Stimulated activated CD4-positive, alpha-beta T cell treated with anti-CD3 and anti-CD28 coated beads, Interleukin-15, amount 100 ng/mL, for 1 hour (primary cell): Measurements from ENCODE around the gene CSAD.

Source experiments
- DNase-seq, 2 donors: peaks; one replicate each; pipeline ENCODE4 v3.0.0-alpha.2; 2020; ENCODE audit warnings: low read depth in 1 of 2, low spot score in 1 of 2

CSAD gene

DNA sequence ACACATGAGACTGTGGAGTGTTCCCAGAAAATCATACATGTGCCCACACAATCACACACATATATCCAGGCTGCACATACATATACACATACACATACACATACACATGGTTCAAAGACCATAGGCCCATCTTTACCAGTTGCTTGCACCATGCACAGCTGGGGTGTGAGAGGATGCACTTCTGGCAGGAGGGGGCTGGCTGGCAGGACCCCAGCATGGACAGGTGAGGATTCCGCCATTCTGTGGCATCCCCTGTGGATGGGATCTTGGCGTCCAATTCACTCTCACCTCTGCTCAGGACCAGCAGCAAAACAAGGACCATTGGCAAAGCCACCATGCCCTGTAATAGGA, 19.4 kb upstream of the CSAD start:
- DNase-seq: no peak

DNA sequence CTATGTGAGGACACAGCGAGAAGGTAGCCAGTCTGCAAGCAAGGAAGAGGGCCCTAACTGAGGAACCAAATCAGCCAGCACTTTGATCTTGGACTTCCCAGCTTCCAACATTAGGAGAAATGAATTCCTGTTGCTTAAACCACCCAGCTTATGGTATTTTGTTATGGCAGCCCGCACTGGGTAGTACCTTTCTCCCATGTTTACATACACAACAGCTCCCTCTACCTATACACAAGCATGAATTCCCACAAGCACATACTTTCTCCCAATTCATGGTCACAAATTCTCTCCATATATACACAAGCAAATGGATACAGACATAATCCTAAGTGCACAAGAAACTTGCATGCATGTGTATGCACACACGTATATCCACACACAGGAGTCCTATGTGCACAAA, 19.0 kb upstream of the CSAD start:
- DNase-seq: no peak

DNA sequence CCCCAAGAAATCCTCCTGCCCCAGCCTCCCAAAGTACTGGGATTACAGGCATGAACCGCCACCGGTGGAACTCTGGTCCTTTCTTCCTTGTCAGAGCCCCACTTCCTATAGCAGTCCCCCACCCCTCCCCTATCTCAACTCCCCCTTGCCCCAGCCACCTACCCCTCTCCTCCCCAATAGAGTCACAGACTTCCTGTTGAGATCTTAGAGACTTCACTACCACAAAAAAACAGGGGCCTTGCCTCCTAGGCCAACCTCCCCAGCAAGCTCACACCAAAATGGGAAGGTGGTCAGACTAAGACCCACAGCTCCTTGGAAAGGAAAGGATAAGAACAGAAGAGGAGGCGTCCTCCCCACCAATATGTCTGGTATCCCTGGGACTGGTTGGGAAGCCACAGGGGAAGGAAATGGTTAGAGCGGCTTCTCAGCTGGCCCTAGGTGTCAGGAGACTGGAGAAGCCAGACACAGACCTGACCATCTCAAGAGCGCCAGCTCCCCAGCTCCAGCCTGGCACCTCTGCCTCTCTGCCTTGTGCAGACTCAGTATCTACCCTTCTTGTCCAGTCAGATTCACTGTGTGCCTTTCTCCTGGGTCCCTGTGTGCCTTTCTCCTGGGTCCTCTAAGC, 17.9 kb upstream of the CSAD start:
- DNase-seq: no peak

DNA sequence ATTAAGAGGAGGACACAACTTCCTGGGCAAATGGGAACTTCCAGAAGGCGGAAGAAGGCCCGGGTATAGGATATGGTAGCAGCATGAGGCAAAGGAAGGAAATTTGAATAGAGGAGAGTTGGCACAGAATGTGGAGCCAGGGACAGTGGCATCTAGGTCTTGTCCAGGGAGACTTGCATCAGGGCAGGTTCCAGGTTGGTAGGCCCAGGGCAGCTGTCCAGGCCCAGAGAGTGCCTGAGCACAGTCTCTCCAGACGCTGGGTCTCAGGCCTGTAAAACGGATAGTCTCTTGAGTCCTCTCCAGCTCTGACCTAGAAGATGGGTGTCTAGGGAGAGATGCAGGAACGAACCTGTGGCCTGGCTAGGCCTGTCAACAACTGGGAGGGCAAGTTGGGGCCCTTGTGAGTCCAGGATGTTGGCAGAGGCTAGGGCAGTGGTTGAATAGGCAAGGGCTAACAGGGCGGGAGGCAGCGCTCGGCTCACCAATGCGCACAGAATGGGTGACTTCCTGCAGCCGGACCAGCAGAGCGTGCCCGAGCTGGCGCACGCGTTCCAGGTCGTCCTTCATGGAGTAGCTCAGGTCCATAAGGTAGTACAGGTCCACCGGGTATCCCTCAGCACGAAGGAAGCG, 16.4 kb upstream of the CSAD start:
- no peak for DNase-seq

DNA sequence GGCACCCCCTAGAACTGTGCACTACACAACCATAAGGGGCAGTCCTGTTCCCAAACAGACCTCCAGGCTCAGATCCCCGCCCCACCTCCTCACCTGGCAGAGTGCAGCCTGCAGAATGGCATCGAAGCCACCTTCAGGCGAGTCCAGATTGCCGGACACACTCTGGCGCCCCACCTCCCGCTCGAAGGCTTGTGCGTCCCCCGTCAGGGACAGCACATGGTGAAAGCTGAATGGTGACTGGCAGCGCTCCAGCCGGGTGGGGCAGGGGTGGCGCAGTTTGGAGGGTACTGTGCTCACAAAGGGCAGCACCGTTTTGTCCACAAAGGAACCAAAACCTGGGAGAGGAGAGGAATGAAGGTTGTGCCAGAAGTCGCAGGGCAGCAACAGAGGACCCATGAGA, 15.8 kb upstream of the CSAD start:
- DNase-seq: no peak

DNA sequence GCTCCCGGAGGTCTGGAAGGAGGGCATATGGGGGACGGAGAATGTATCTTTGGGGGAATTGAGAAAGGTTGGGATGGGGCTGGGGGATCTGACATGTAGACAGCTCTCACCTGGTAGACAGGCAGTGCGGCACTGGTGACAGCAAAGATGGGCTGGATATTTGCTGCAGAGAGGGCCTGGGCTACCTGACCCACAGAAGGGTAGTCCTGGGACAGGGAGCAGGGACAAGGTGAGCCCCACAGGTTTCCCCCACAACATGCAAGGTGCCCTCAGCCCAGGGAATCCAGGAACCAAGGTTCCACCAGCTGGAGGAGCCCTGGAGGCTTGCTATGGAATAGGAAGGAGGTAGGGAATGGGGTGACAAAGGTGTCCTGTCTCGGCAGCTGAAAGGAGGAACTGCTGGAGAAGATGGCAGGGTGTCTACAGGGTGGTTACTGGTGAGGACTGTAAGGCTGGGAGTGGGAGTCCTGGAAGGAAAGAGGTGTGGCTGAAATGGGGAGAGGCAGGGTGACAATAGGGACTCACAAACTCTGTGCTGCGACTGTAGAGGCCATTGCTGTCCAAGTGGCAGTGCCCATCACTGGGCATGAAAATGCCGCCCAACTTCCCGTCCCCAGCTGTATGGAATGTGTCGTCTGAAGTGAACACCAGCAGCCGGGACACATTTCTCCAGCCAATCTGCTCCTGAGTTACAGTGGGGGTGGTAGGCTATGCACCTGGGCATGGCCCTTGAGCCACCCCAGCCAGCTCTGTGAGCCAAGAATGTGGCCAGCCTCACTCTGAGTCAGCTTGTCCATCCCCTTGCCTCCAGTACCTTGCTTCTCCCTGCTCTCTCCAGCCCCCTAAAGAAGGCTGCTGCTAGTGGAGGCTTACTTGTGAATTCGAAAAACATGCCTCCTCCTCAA, 15.0 kb upstream of the CSAD start:
- no peak for DNase-seq

DNA sequence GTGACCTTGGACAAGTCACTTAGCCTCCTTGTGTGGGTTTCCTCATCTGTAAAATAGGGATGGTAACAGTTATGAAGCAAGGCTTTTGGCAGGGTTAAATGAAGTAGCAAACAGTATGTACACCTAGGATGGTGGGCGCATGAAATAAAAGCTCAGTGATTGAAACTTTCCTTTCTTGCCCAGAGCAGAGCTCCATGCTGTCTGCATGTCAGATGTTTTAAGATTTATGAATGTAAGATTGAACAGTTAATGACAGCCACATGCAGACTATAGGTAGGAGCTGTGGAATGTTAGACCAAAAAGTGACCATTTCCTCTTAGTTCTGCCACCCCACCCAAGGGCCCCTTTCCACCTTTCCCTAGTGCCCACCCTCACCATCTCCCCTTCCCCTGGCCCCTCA, 14.2 kb upstream of the CSAD start:
- DNase-seq: no peak

DNA sequence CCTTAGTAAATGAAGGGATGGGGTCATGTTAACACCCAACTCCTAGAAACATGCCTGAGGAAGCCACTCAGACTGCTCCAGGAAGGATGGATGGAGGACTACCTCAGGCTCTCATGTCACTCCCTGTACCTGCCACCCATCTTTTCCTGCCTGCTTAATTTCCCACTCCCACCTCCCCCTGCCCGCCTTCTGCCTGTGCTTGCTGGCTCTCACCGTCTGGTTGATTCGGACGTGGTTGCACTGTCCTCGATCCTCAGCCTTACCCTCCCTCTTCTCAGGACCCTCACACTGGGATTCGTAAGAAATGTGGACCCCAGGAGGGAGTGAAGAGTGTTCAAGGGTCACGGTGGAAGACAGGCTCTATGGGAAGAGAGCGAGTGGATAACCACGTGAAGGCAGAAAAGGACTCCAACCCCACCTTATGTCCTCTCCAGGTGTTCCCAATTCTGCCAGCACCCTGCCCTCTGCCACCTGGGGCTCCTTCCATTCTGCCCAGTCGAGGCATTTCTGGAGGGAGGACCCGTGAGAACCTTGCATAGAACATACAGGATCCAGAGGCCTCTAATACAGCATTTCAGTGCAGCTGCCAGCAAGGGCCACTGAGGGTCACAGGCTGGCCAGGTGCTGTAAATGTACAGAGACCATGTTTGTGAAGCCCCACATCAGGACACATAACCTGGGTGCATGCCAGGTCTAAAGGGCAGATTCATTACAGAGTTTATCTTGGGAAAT, 13.4 kb upstream of the CSAD start:
- no peak for DNase-seq

DNA sequence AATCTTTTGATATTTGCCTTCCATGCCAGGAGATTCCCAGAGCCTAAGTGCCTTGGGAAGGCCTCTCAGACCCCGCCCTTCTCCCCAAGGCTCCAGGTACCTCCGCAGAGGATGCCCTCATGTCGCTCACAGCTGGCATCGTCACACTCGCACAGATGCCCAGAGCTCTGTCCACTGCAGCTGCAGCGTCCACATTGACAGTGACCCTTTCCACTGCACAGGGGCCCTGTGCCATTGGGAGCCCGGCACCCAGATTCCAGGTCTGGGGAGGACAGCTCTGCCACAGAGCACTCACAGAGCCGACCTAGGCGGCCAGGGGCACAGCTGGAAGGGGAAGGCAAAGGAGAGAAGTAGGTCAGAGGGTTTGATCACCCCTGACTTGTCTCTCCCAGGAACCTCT, 12.3 kb upstream of the CSAD start:
- no peak for DNase-seq

DNA sequence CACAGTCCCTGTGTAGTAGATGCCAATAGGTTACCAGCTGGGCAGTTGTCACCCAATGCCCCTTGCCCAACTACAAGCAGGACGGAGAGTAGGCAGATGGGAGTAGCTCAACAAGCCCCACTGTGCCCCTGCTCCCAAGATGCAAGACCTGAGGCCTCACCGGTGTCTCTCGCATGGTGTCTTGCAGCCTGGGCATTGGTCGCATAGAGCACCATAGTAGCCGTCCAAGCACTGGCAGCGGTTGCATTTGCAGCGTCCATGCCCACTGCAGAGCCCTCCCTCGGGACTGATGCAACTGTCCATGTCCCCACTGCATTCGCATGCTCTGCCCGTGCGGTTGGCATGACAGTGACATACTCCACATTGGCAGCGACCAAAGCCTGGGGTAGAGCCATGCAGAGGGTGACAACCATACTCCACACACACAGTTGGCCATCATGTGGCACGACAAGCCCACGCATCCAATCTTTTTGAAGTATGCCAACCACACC, 11.9 kb upstream of the CSAD start:
- no peak for DNase-seq

DNA sequence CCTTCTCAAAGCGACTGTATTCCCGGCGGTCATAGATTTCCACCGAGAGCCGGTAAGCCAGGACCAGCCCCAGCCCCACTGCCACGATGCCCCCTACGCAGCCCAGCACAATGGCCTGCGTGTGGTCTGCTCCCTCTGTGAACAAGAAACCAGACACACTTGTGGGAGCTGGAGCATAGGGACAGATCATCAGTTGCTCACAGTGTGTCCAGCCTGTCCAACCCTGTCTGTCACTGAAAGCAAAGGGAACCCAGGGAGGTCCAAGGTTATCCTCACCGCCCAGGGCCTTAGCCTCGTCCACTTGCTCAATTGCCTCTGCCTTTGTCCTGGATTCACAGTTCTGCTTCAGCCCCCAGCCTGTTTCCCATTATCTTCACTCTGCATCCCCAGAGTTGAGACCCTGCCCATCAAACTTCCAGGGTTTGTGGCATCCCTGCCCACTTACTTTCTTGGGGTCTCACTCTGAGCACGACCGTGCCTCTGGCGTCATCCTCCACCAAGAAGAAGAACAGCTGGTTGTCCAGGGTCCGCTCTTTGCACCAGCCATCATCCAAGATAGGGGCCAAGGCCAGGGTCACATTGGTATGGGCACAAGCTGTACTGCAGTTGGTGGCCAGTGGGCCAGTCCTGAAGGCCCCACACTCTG, 11.3 kb upstream of the CSAD start:
- DNase-seq: no peak

DNA sequence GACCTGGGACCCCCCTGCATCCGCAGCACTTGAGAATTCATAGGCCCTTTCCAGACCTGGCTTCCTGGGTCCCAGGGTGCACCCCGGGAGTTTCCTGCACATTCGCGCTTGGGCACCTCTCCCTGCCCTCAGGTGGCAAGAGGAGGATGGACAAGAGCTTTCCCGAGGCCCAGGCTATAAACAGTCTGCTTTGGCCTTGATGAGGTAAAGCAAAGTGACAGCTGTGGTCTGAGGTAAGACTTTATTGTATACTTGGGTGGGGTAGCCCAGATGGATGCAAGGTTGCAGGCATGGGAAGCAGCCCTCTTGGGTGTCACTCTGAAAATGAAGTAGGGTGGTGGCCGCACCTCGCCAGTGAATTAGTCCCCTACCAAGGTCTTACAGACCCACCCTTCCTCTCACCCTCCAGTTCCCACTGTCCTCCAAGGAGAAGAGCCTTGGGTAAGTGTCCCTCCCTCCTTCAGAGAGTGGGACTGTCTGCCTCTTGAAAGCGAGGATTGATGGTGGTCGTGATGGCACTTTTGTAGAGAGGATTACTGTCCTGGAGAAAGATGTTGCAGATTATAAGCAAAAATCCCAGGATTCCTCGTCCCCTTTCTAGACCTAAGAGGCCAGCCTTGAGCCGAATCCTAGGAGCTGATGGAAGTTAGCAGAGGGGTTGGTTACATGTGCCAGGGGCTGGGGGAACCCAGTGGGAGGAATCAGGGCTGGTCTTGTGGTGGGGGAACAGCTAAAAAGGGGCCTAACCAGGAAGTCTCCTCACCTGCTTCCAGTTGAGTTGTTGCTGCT, 10.6 kb upstream of the CSAD start:
- no peak for DNase-seq

DNA sequence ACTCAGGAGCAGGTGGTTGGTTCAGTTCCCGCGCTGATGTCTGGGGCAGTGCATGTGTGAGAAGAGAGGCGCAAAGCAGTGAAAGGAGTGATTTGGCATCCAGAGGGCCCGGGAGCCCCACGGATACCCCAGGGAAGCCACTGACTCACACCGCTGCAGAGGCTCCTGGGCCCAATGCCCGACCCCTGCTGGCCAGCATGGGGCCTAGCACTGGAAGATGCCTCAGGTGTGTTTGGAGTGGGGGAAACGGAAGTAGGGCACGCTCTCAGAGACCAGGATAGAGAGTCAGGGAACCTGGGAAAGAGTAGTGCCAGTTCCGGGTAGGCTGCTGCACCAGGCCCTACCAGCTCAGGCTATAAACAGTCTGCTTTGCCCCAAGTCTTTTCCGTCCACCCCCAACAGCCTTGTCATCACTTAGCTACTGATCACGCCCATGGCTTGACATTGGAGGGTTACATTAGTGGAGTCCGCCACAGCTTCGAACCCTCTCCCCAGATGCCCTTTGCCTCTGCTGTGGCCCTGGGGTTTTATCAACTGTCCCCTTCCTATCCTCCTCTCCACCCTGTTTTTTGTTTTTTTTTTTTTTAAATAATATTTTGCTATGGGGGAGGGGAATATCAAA, 9.5 kb upstream of the CSAD start:
- DNase-seq: peak; percentile 34 to 41

DNA sequence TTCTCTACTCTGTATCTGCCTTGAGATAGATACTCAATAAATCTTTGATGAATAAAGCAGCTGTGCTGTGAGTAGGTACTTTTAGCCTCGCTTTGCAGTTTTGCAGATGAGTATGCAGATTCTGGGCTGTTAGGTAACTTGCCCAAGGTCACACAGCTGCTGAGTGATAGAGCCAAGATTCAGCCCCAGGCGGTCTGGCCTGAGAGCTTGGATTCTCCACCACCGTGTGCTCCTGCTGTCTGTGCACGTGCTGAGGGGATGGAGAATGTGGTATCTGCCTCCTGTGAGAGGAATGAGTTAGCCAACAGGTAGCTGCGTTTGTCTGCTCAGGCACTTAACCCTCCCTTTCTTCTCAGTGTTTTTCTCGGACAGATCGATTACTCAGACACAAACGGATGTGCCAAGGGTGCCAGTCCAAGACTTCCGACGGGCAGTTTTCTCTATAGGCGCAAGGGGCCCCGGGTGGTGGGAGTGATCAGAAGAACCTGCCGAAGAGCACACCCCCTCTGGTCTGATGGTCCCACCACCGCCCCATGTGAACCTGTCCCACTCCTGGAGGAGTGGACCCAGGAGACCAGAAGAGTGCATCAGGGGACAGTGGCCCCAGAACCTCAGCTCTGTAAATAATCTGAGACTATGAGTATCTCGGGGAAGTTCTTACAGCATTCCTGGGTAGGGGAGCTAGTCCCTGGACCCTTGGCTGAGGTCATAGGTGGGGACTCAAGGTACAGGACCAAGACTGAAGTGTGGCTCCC, 6.6 kb upstream of the CSAD start:
- no peak for DNase-seq

DNA sequence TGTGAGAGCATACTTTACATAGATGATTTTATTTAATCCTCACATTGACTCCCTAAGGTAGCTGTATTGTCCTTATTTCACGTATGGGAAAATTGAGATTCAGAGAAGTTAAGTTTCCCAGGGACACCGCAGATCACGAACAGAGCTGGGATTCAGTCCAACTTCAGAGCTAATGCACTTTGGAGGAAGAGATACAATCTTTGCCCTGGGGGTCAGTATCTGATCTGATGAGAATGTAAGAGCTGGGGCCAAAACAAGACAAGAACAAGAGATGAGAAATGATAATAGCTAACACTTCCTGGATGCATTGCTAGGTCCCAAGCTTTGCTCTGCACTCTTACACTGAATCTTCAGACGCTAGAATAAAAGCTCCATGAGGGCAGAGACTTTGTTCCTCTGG, 6.0 kb upstream of the CSAD start:
- DNase-seq: no peak

DNA sequence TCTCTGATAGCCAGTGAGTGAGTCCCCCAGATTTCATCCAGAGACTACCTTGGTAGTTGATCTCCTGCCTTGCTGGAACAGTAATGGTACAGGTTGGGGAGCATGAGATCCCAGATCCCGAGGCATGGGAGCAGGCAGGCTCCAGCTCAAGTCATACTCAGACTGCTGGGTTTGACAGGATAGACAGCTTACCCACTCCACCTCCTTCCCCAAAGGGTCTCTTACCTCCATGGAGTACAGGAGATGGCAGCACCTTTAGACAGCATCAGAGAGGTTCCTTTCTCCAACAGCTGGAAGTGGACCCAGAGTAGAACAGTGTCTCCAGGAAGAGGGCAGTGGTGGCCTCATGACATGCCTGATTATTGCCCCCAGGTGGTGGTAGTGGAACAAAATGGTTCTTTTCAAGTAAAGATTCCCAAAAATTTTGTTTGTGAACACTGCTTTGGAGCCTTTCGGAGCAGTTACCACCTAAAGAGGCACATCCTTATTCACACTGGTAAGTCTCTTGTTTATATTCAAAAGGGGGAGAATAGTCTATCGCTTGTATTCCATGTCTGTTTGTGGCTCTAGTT, 4.9 kb upstream of the CSAD start:
- no peak for DNase-seq

DNA sequence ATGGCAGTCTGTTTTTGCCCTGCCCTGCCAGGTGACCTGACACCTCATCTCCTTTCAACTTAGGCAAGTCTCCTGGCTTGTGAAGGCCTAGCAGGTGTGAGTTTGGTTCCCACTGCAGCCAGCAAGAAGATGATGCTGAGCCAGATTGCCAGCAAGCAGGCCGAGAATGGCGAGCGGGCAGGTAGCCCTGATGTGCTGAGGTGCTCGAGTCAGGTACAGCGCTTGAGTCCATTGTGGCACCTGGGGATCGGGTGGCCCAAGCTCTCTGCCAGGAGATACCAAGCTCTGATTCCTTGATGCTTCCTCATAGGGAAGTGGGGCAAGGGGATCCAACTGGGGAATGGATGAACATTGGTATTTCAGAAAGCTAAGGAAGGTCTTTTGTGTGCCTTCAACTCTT, 4.1 kb upstream of the CSAD start:
- DNase-seq: no peak

DNA sequence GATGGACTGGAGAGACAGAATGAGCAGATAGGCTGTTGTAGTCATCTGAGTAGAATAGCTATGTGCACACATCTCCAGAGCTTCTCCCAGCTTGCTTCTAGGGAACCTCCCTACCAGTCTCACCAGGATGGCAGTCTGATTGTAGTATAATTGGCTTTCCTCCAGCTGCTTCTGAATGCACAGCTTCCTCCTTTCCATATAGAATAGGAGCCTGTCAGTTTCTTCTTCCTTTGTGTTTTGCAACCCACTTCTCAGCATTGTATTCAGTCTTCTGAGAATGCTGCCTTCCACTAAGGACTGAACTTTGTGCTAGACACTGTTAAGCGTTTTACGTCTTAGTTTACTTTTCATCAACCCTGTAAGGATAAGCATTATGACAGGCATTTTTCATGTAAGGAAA, 2.2 kb upstream of the CSAD start:
- DNase-seq: no peak

DNA sequence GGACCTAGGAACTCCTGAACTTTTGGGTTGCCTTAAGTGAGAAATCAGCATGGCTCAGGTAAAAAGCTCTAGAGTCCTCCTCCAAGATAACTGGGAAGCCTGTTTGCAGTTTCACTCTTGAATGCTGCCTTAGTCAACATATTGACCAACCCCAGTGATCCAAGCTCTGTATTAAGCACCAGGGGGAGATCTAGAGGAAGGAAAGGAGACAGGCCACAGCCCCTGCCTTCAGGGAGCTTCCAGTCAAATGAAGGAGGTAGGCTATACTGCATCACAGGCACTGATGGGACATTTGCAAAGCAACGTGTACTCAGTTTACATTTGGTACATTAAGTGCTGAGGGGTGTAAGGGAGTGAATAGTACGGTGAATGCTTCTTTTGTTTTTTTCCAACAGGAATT, 1.2 kb upstream of the CSAD start:
- DNase-seq: no peak
